Mucosa of descending colon (tissue), 3 donors: Measurements from ENCODE around the gene CRYBB3. TPM values are rescaled to one million over a fixed set of nuclear protein-coding genes. Genes with fewer than 3 reads are reported as not detected.
"Not testable (repeated sequence)": the region's sequence is repeated elsewhere in the genome, so short reads cannot be mapped to it uniquely, and the experiment has no call there.

ENCODE experiments used
- ATAC-seq: fragments of 200-7000 bp; cut with Tn5 transposase; one replicate; pipeline ENCODE4 v1.9.1; 2020; ENCODE audit warnings: mild to moderate bottlenecking, moderate library complexity
- DNase-seq, 3 donors: peaks; one replicate each; pipeline ENCODE4 v3.0.0-alpha.2; 2020
- H3K36me3 ChIP-seq: fragments of 200-600 bp; one replicate; pipeline ENCODE4 v1.8.0; 2021; ENCODE audit warnings: low read depth, mild to moderate bottlenecking
- H3K4me1 ChIP-seq: fragments of 200-600 bp; one replicate; pipeline ENCODE4 v1.8.0; 2021; ENCODE audit warnings: low read depth, mild to moderate bottlenecking
- H3K4me3 ChIP-seq: fragments of 200-600 bp; one replicate; pipeline ENCODE4 v1.8.0; 2021; ENCODE audit warnings: mild to moderate bottlenecking
- H3K9me3 ChIP-seq: fragments of 200-600 bp; one replicate; pipeline ENCODE4 v1.8.0; 2021; ENCODE audit warnings: mild to moderate bottlenecking
- CTCF ChIP-seq: fragments of 200-600 bp; IDR thresholded peaks from one replicate; pipeline ENCODE4 v1.8.0; 2022; ENCODE audit warnings: antibody characterized with exemption, mild to moderate bottlenecking
- intact Hi-C, 2 donors: fragments of 100-400 bp; cut with DNase I in 1 of 2; cut with micrococcal nuclease in 1 of 2; formaldehyde crosslinking; loops; one replicate each; pipeline versions ENCODE4 v1.11.0 to v1.11.1; 2022; cut with DNase I, micrococcal nuclease
- total RNA-seq, 3 donors: library from RNA; stranded (reverse); fragmentation: NEBNext Ultra II Directional in 2 of 3; extraction: Animal tissue kit (Norgen Biotek cat#: 25700) in 2 of 3; gene quantifications; one replicate each; pipeline versions ENCODE4 v1.2.1 to v1.2.4, GENCODE V29; 2021 to 2023
- donor health status: DM: no; HTN: no; CAD: no; lungs with moderate emphysema.
- donor health status: DM: no; HTN: no; CAD: no.
- donor health status: DM: no; HTN: yes; CAD: no.

The CRYBB3 gene
- total RNA-seq, 3 donors from 2014 or later, result 0.82 to 2.9 (median 0.82) TPM

- intact Hi-C loops, result no loop called here
- H3K36me3 ChIP-seq, result no peaks in the 10 kb centered on the region
- no peaks in the 10 kb centered on the region for H3K9me3 ChIP-seq
- no peaks in the 10 kb centered on the region for H3K4me1 ChIP-seq
- DNase-seq (peak; percentile 82 to 88 (median 83)), ATAC-seq (peak; percentile 99)
- no peak overlapping the region for H3K4me3 ChIP-seq
- peak; percentile 54 for TF ChIP-seq CTCF
These were observed 36.1 kb downstream of the CRYBB3 start for GRCh38 chr22:25235547-25236290.

GRCh38 chr22:25236417-25236816 lies 36.8 kb downstream of the CRYBB3 start:
- intact Hi-C loops, result no loop called here

GRCh38 chr22:25237503-25237902 lies 37.8 kb downstream of the CRYBB3 start:
- Histone ChIP-seq H3K9me3 (no peaks in the 10 kb centered on the region), H3K4me1 (no peaks in the 10 kb centered on the region), H3K4me3 (no peak overlapping the region), H3K36me3 (no peaks in the 10 kb centered on the region)
- intact Hi-C loops, result no loop called here
- DNase-seq (no peak), ATAC-seq (no peak)
- no peak for TF ChIP-seq CTCF

More at GRCh38 chr22:25236417-25236816, 36.8 kb downstream of the CRYBB3 start:
- H3K4me3 ChIP-seq, result no peak overlapping the region
- no peak for TF ChIP-seq CTCF
- H3K4me1 ChIP-seq, result no peaks in the 10 kb centered on the region
- no peaks in the 10 kb centered on the region for H3K9me3 ChIP-seq
- no peaks in the 10 kb centered on the region for H3K36me3 ChIP-seq
- no peak for ATAC-seq
- DNase-seq, result no peak

- ATAC-seq, H3K4me1 ChIP-seq, H3K36me3 ChIP-seq, intact Hi-C loops, DNase-seq, H3K4me3 ChIP-seq, H3K9me3 ChIP-seq: not testable (repeated sequence)
These were observed 38.4 kb downstream of the CRYBB3 start for GRCh38 chr22:25238058-25238457.

GRCh38 chr22:25255169-25255568 lies 55.5 kb downstream of the CRYBB3 start:
- DNase-seq, H3K4me1 ChIP-seq, H3K36me3 ChIP-seq, H3K4me3 ChIP-seq, ATAC-seq, intact Hi-C loops, H3K9me3 ChIP-seq: not testable (repeated sequence)

Other genes starting within 250 kb of the CRYBB3 start
- gene KIAA1671, start 247.1 kb upstream of the CRYBB3 start, total RNA-seq, result 100 to 1,000 TPM in 1 of 3 donors, 10 to 100 TPM in 2; 71.3 to 131 (median 88.9) TPM
- gene CRYBB2, start 19.8 kb downstream of the CRYBB3 start, total RNA-seq, result under 1 TPM in 1 of 3 donors, not detected in 2; 0.84 TPM